NT2/D1 (cell line): ENCODE measurements around the gene SEMA3B.

Experiments
- SUZ12 ChIP-seq: IDR thresholded peaks from 2 replicates; pipeline ENCODE4 v1.6.1; 2011; ENCODE audit not compliant: insufficient read length, insufficient read depth; ENCODE audit errors: extremely low read depth
- YY1 ChIP-seq: IDR thresholded peaks from 2 replicates; pipeline ENCODE4 v1.6.1; 2011; ENCODE audit not compliant: insufficient read length, insufficient read depth
- ZNF274 ChIP-seq: IDR thresholded peaks from 2 replicates; pipeline ENCODE4 v1.6.1; 2011; ENCODE audit warnings: mild to moderate bottlenecking, low read depth, low read length

DNA sequence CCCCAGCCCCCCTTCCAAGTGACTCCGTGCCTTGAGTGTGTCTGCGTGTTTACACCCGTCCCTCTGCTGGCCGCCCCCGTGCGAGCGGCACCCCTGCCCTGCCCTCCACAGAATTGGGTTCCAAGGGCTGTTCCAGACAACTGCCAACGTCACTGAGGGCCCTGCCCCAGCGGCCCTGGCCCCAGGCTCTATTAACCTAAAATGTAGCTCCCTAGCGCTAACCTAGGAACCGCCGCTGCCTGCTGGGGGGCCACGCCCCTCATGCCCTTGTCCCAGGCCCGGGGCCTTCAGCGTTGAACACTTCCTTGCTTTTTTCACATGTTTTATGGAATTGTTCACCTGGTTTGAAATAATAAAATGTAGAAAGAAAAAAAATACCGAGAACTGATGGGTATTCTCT, 10.0 kb upstream of the SEMA3B start:
- TF ChIP-seq ZNF274 (no peak), SUZ12 (no peak), YY1 (no peak)
